ENCODE measurements around the gene AHCYL2.

The AHCYL2 gene

GRCh38 chr7:129461809-129462208 is 237.0 kb downstream of the AHCYL2 start:
- H3K4me3 ChIP-seq (ENCODE audit: control insufficient read depth, low read depth, low read length): no peak overlapping the region
- TF ChIP-seq CTCF (conservative IDR thresholded peaks at IDR 0.05; ENCODE audit: control insufficient read depth, insufficient read depth, low read depth, low read length): no peak
- no peak for DNase-seq (ENCODE audit: low read depth)

GRCh38 chr7:129462420-129462819 is 237.6 kb downstream of the AHCYL2 start:
- no peak overlapping the region for H3K4me3 ChIP-seq (ENCODE audit: control insufficient read depth, low read depth, low read length)
- no peak for TF ChIP-seq CTCF (conservative IDR thresholded peaks at IDR 0.05; ENCODE audit: control insufficient read depth, insufficient read depth, low read depth, low read length)
- DNase-seq (ENCODE audit: low read depth): no peak

DNA sequence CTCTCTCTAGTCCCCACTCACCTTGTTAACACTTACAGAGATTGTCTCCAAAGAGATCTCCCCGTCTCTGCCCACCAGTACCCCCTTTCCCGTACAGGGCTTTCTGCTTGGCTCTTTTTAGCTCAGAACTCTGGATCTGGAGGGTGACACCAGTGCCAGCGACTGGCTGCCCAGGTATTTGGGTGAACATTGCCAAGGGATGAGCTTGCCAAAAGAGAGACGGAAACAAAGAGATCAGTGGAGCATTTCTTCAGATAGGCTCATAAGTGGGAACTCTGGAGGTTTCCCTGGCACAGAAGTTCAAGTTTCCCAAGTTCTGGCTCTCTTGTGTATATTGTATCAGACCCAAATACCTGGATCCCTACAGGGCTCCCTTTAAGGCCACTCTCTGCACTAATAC is 239.4 kb downstream of the AHCYL2 start:
- no peak overlapping the region for H3K4me3 ChIP-seq (ENCODE audit: control insufficient read depth, low read depth, low read length)
- TF ChIP-seq CTCF (conservative IDR thresholded peaks at IDR 0.05; ENCODE audit: control insufficient read depth, insufficient read depth, low read depth, low read length): no peak
- no peak for DNase-seq (ENCODE audit: low read depth)

DNA sequence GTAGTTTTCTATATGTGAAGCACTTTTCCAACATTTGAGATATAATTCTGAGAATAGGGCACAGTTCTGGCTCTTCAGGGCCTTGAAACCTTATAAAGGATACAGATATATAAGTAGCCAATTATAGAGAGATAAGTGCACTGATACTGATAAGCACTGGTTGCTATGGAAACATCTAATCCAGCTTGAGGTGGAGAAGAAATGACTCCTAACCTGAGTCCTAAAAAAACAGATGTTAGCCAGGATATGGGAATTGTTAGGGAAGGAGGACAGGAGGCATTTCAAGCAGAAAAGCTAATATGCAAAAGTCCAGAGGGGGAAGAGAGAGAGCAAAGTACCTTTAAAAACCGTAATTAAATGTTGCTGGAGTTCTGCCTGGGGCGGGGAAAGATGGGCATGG is 240.2 kb downstream of the AHCYL2 start:
- no peak for TF ChIP-seq CTCF (conservative IDR thresholded peaks at IDR 0.05; ENCODE audit: control insufficient read depth, insufficient read depth, low read depth, low read length)
- DNase-seq (ENCODE audit: low read depth): no peak

DNA sequence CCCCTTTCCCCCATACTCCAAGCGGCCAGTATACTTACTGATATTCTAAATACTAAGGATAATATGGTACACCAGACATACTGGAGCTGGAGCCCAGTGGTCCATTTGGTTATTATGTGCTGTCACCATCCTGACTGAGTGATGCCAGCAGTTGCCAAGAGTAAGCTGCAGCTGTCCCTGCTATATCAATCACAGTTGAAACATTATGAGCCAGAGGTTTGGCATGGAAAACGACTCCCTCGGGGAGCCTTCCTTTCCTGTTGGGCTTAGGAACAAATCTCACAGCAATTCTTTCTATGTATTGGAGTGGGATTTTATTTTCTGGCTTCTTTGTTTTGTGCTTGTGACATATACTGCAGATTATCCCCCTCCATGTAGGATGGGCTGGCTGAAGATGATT is 242.0 kb downstream of the AHCYL2 start:
- no peak overlapping the region for H3K4me3 ChIP-seq (ENCODE audit: control insufficient read depth, low read depth, low read length)
- no peak for TF ChIP-seq CTCF (conservative IDR thresholded peaks at IDR 0.05; ENCODE audit: control insufficient read depth, insufficient read depth, low read depth, low read length)
- no peak for DNase-seq (ENCODE audit: low read depth)

More for the DNA sequence above, 240.2 kb downstream of the AHCYL2 start:
- no peak overlapping the region for H3K4me3 ChIP-seq (ENCODE audit: control insufficient read depth, low read depth, low read length)

GRCh38 chr7:129468087-129468486 is 243.3 kb downstream of the AHCYL2 start:
- DNase-seq (ENCODE audit: low read depth): no peak
- no peak for TF ChIP-seq CTCF (conservative IDR thresholded peaks at IDR 0.05; ENCODE audit: control insufficient read depth, insufficient read depth, low read depth, low read length)
- no peak overlapping the region for H3K4me3 ChIP-seq (ENCODE audit: control insufficient read depth, low read depth, low read length)

GRCh38 chr7:129468547-129468946 is 243.7 kb downstream of the AHCYL2 start:
- no peak overlapping the region for H3K4me3 ChIP-seq (ENCODE audit: control insufficient read depth, low read depth, low read length)
- no peak for DNase-seq (ENCODE audit: low read depth)
- TF ChIP-seq CTCF (conservative IDR thresholded peaks at IDR 0.05; ENCODE audit: control insufficient read depth, insufficient read depth, low read depth, low read length): no peak
